Measurements from ENCODE around the gene SLC22A1. TPM values are rescaled to one million over a fixed set of nuclear protein-coding genes. Genes with fewer than 3 reads are reported as not detected.

The SLC22A1 gene
- total and polyA plus RNA-seq, 2 of the 8 experiments (the other 6 are each of a cell fraction or from before 2014, with no cell fraction given): 0.12 to 0.45 TPM

- Histone ChIP-seq H2BK12ac (ENCODE audit: low read depth, low read length) (no peak overlapping the region), H3K79me2 (ENCODE audit: control insufficient read depth in 1 of 2, insufficient read depth in 2 of 2, low read length in 2 of 2) (no peaks in the 10 kb centered on the region), H4K91ac (replicated peaks; ENCODE audit: insufficient read length, low read length) (no peak overlapping the region), H3K9me3 (ENCODE audit: insufficient read depth in 2 of 2, low read depth in 1 of 2, low read length in 1 of 2) (no peaks in the 10 kb centered on the region), H3K27ac (ENCODE audit: low read depth, low read length) (no peak overlapping the region), H3K4me1 (replicated peaks in 1 of 4; ENCODE audit: control insufficient read depth in 3 of 4, insufficient read depth in 4 of 4, low read length in 3 of 4) (no peaks in the 10 kb centered on the region), H3K56ac (replicated peaks; ENCODE audit: insufficient read length, low read depth, low read length) (no peak overlapping the region), H2BK15ac (ENCODE audit: low read length) (no peak overlapping the region), H4K5ac (ENCODE audit: insufficient read length, low read depth, low read length) (no peak overlapping the region), H3K4me3 (ENCODE audit: extremely low read depth in 1 of 4, insufficient read depth in 2 of 4, low read depth in 3 of 4, low read length in 4 of 4) (no peak overlapping the region), H2BK120ac (replicated peaks; ENCODE audit: low read depth, low read length) (no peak overlapping the region), H3K23ac (ENCODE audit: insufficient read length) (no peak overlapping the region), H2AK5ac (ENCODE audit: low read depth, low read length) (no peak overlapping the region), H3K14ac (ENCODE audit: insufficient read length) (no peak overlapping the region), H3K4me2 (ENCODE audit: insufficient read depth in 1 of 2, low read depth in 2 of 2, low read length in 2 of 2) (no peak overlapping the region), H2BK20ac (ENCODE audit: low read length) (no peak overlapping the region), H2BK5ac (ENCODE audit: low read depth, low read length) (no peak overlapping the region), H3K4ac (replicated peaks; ENCODE audit: insufficient read length, low read depth, low read length) (no peak overlapping the region), H3K23me2 (ENCODE audit: low read depth, low read length) (no peaks in the 10 kb centered on the region), H4K8ac (ENCODE audit: extremely low read depth, insufficient read depth, low read length) (no peak overlapping the region), H2AFZ (ENCODE audit: low read length) (no peak overlapping the region), H3K9ac (replicated peaks in 1 of 4; ENCODE audit: extremely low read depth in 1 of 4, low read depth in 3 of 4, low read length in 3 of 4) (no peak overlapping the region), H3K27me3 (replicated peaks in 1 of 4; ENCODE audit: control insufficient read depth in 3 of 4, extremely low read depth in 1 of 4, insufficient read depth in 3 of 4, low read length in 3 of 4) (no peaks in the 10 kb centered on the region), H3K36me3 (ENCODE audit: control insufficient read depth in 2 of 4, insufficient read depth in 4 of 4, low read length in 3 of 4) (peaks cover 33 to 75% (median 65%) of the 10 kb centered on the region in 4 experiments), H4K20me1 (replicated peaks in 1 of 2; ENCODE audit: control insufficient read depth in 1 of 2, insufficient read depth in 2 of 2, low read length in 2 of 2) (peaks cover 0 to 3% of the 10 kb centered on the region in 2 experiments), H3K18ac (ENCODE audit: extremely low read depth, low read length) (no peak overlapping the region), H3K79me1 (ENCODE audit: low read depth, low read length) (no peaks in the 10 kb centered on the region; the same call in 1 of the 2 replicates)
- CTCF ChIA-PET (ENCODE audit: partially characterized antibody): no interaction called here
- DNase-seq (ENCODE audit: low read depth in 1 of 2, low spot score in 2 of 2) (no peak), FAIRE-seq (no peak)
- 94% methylated on average over 4 of the region's 4 CpGs; no CpG with 5 or more reads in 1 of the 2 experiments for WGBS, 2 experiments (ENCODE audit: extremely low coverage in 1 of 2, insufficient coverage in 1 of 2, insufficient read length in 1 of 2, insufficient replicate concordance in 2 of 2, low coverage in 1 of 2, low lambda C conversion rate in 2 of 2, missing lambda C conversion rate in 1 of 2)
- POLR2A ChIA-PET (ENCODE audit: partially characterized antibody): no interaction called here
- TF ChIP-seq SP1 (IDR thresholded peaks at IDR 0.05; ENCODE audit: low read depth, low read length) (no peak), POLR2A (IDR thresholded peaks at IDR 0.05; ENCODE audit: control extremely low read depth in 1 of 2, low read depth in 2 of 2, low read length in 2 of 2) (no peak), SAP30 (IDR thresholded peaks at IDR 0.05; ENCODE audit: insufficient read depth, insufficient replicate concordance, low read length) (no peak), ZNF274 (IDR thresholded peaks at IDR 0.05; ENCODE audit: borderline replicate concordance, extremely low read depth, low read length) (no peak), MAFK (IDR thresholded peaks at IDR 0.05; ENCODE audit: low read depth, low read length) (no peak), E2F6 (IDR thresholded peaks at IDR 0.05) (no peak), SUZ12 (IDR thresholded peaks at IDR 0.05; ENCODE audit: low read length) (no peak), EP300 (IDR thresholded peaks at IDR 0.05; ENCODE audit: borderline replicate concordance in 1 of 2, low read depth in 2 of 2, low read length in 2 of 2) (no peak), NRF1 (IDR thresholded peaks at IDR 0.05; ENCODE audit: low read depth, low read length) (no peak), CHD1 (IDR thresholded peaks at IDR 0.05; ENCODE audit: low read depth, low read length) (no peak), RFX5 (IDR thresholded peaks at IDR 0.05; ENCODE audit: borderline replicate concordance, low read depth, low read length) (no peak), GTF2F1 (IDR thresholded peaks at IDR 0.05; ENCODE audit: borderline replicate concordance, low read depth, low read length) (no peak), SIN3A (conservative IDR thresholded peaks at IDR 0.05 in 1 of 2, IDR thresholded peaks at IDR 0.05 in 1 of 2; ENCODE audit: low read depth in 1 of 2, low read length in 2 of 2) (no peak)
Observed at GRCh38 chr6:160093946-160094345, 27.7 kb upstream of the SLC22A1 start.
